ENCODE data around the gene CDCA3. TPM values are rescaled to one million over a fixed set of nuclear protein-coding genes. Genes with fewer than 3 reads are reported as not detected.

CDCA3 gene
- total and polyA plus RNA-seq, 2 donors (not counting 1 experiment from before 2014, with no cell fraction given), result 1.6 to 2.3 TPM

GRCh38 chr12:6861391-6861790 lies 10.3 kb upstream of the CDCA3 start:
- intact Hi-C loops (cut with micrococcal nuclease), result no loop called here
- H3K4me2 ChIP-seq (replicated peaks; ENCODE audit: low read depth, low read length, poor library complexity, severe bottlenecking), result no peak overlapping the region
- Mint-ChIP-seq H3K4me1 (peaks cover 3% of the 10 kb centered on the region), H3K27me3 (no peaks in the 10 kb centered on the region), H3K9me3 (ENCODE audit: insufficient read depth) (no peaks in the 10 kb centered on the region), H3K27ac (no peak overlapping the region), H3K4me3 (no peak overlapping the region)
- H4K20me1 ChIP-seq (ENCODE audit: control insufficient read depth, insufficient read depth, low read length, poor library complexity, severe bottlenecking), result no peaks in the 10 kb centered on the region
- H3K36me3 ChIP-seq (replicated peaks in 1 of 2; ENCODE audit: control extremely low read depth in 1 of 2, control insufficient read depth in 1 of 2, extremely low read depth in 1 of 2, insufficient read depth in 2 of 2, low read length in 1 of 2), result peaks cover 0 to 71% of the 10 kb centered on the region in 2 experiments
- no peak overlapping the region for H3K27ac ChIP-seq (ENCODE audit: low read length in 2 of 2)
- TF ChIP-seq CTCF (IDR thresholded peaks at IDR 0.05), result no peak
- no peak for TF ChIP-seq EZH2 (IDR thresholded peaks at IDR 0.05; ENCODE audit: borderline replicate concordance, insufficient read depth, low read depth, low read length, poor library complexity, severe bottlenecking)
- no peak overlapping the region for H2AFZ ChIP-seq (ENCODE audit: insufficient read depth, low read depth, low read length, poor library complexity, severe bottlenecking)
- DNase-seq (no peak), ATAC-seq (ENCODE audit: low read depth) (no peak)
- no peak overlapping the region for H3K9ac ChIP-seq (ENCODE audit: low read length)
- peaks cover 16% of the 10 kb centered on the region for H3K79me2 ChIP-seq (ENCODE audit: control insufficient read depth, insufficient read depth, low read length)
- WGBS (ENCODE audit: insufficient coverage), result 96% methylated on average over 9 of the region's 9 CpGs
- H3K4me3 ChIP-seq (ENCODE audit: control extremely low read depth in 1 of 5, extremely low read depth in 1 of 5, insufficient read depth in 1 of 5, low read depth in 2 of 5, low read length in 4 of 5), result no peak overlapping the region
- H3K9me3 ChIP-seq (ENCODE audit: control extremely low read depth in 1 of 3, control insufficient read depth in 2 of 3, insufficient read depth in 1 of 3, low read length in 2 of 3), result no peaks in the 10 kb centered on the region
- ChIA-PET POLR2A (interaction anchor here (1.1 kb wide), 1 partner anchor 9 kb away, joined by 3 read pairs; the partner anchor contains the start of gene USP5), CTCF (interaction anchor here (0.9 to 2.4 kb wide), 4 partner anchors 8 to 251 kb away, joined by 3 to 7 read pairs (median 4); no protein-coding TSS in a partner anchor)
- H3K4me1 ChIP-seq (ENCODE audit: control insufficient read depth in 2 of 2, insufficient read depth in 2 of 2, low read length in 2 of 2), result no peaks in the 10 kb centered on the region
- no peaks in the 10 kb centered on the region for H3K27me3 ChIP-seq (replicated peaks in 1 of 4; ENCODE audit: control extremely low read depth in 1 of 4, control insufficient read depth in 3 of 4, insufficient read depth in 4 of 4, low read length in 3 of 4)

- Histone ChIP-seq H2AFZ (ENCODE audit: insufficient read depth, low read depth, low read length, poor library complexity, severe bottlenecking) (no peak overlapping the region), H3K4me2 (replicated peaks; ENCODE audit: low read depth, low read length, poor library complexity, severe bottlenecking) (no peak overlapping the region), H4K20me1 (ENCODE audit: control insufficient read depth, insufficient read depth, low read length, poor library complexity, severe bottlenecking) (peaks cover under 1% of the 10 kb centered on the region), H3K36me3 (replicated peaks in 1 of 2; ENCODE audit: control extremely low read depth in 1 of 2, control insufficient read depth in 1 of 2, extremely low read depth in 1 of 2, insufficient read depth in 2 of 2, low read length in 1 of 2) (peaks cover 0 to 76% of the 10 kb centered on the region in 2 experiments), H3K27ac (ENCODE audit: low read length in 2 of 2) (no peak overlapping the region), H3K9ac (ENCODE audit: low read length) (no peak overlapping the region), H3K79me2 (ENCODE audit: control insufficient read depth, insufficient read depth, low read length) (peaks cover 21% of the 10 kb centered on the region), H3K4me3 (ENCODE audit: control extremely low read depth in 1 of 5, extremely low read depth in 1 of 5, insufficient read depth in 1 of 5, low read depth in 2 of 5, low read length in 4 of 5) (no peak overlapping the region), H3K9me3 (ENCODE audit: control extremely low read depth in 1 of 3, control insufficient read depth in 2 of 3, insufficient read depth in 1 of 3, low read length in 2 of 3) (no peaks in the 10 kb centered on the region), H3K4me1 (ENCODE audit: control insufficient read depth in 2 of 2, insufficient read depth in 2 of 2, low read length in 2 of 2) (no peaks in the 10 kb centered on the region), H3K27me3 (replicated peaks in 1 of 4; ENCODE audit: control extremely low read depth in 1 of 4, control insufficient read depth in 3 of 4, insufficient read depth in 4 of 4, low read length in 3 of 4) (no peaks in the 10 kb centered on the region)
- no peak for ATAC-seq (ENCODE audit: low read depth)
- Mint-ChIP-seq H3K27me3 (no peaks in the 10 kb centered on the region), H3K27ac (no peak overlapping the region), H3K4me3 (no peak overlapping the region), H3K9me3 (ENCODE audit: insufficient read depth) (no peaks in the 10 kb centered on the region), H3K4me1 (peaks cover 3% of the 10 kb centered on the region)
- CTCF ChIA-PET, result interaction anchor here (0.9 to 2.4 kb wide), 4 partner anchors 8 to 251 kb away, joined by 3 to 7 read pairs (median 4); no protein-coding TSS in a partner anchor
- TF ChIP-seq EZH2 (IDR thresholded peaks at IDR 0.05; ENCODE audit: borderline replicate concordance, insufficient read depth, low read depth, low read length, poor library complexity, severe bottlenecking) (no peak), CTCF (IDR thresholded peaks at IDR 0.05) (no peak)
- DNase-seq, result no peak
- 97% methylated on average over 7 of the region's 7 CpGs for WGBS (ENCODE audit: insufficient coverage)
- intact Hi-C loops (cut with micrococcal nuclease), result no loop called here
- POLR2A ChIA-PET, result interaction anchor here (1.1 kb wide), 1 partner anchor 9 kb away, joined by 3 read pairs; the partner anchor contains the start of gene USP5
These were observed 9.9 kb upstream of the CDCA3 start for GRCh38 chr12:6860942-6861341.

Data from B cell (primary cell).